PC-9 (cell line): ENCODE measurements around the gene ARMC6. TPM values are rescaled to one million over a fixed set of nuclear protein-coding genes. Genes with fewer than 3 reads are reported as not detected.

ENCODE experiments used
- BruUV-seq: library from RNA; stranded (reverse); fragments of 400-500 nt; replicated peaks from 2 replicates; lab custom pipeline; 2021; lab: Mats Ljungman, UMichigan
- CTCF ChIA-PET: fragments of 300-600 bp; sonication (Branson Sonifier 250); formaldehyde crosslinking; loops from one replicate; lab custom pipeline; 2022; ENCODE audit warnings: antibody characterized with exemption; lab: Charles Lee
- POLR2A ChIA-PET: fragments of 300-600 bp; sonication (Branson Sonifier 250); formaldehyde crosslinking; loops from one replicate; lab custom pipeline; 2022; ENCODE audit warnings: antibody characterized with exemption; ENCODE audit not compliant: unreplicated experiment; lab: Charles Lee
- DNase-seq, 2 experiments: peaks; one replicate each; pipeline versions ENCODE4 v3.0.0 to v3.0.0-alpha.2; 2015 to 2022; ENCODE audit warnings: mixed read lengths in 1 of 2
- H2AFZ ChIP-seq: fragments of 200-600 bp; sonication (generic); 2 replicates; pipeline ENCODE4 v1.8.1; 2017; ENCODE audit warnings: antibody characterized with exemption
- H3F3A ChIP-seq: fragments of 200-600 bp; sonication (generic); 2 replicates; pipeline ENCODE4 v1.8.1; 2017; ENCODE audit warnings: antibody characterized with exemption, mild to moderate bottlenecking, low read depth; ENCODE audit not compliant: insufficient read depth
- H3K27ac ChIP-seq: fragments of 200-600 bp; sonication (generic); 2 replicates; pipeline ENCODE4 v1.6.1; 2016; ENCODE audit warnings: mixed run types
- H3K27me3 ChIP-seq: fragments of 200-600 bp; sonication (generic); 2 replicates; pipeline ENCODE4 v1.6.1; 2016; ENCODE audit warnings: low read depth, mixed run types; ENCODE audit not compliant: insufficient read depth
- H3K36me3 ChIP-seq: fragments of 200-600 bp; sonication (generic); 2 replicates; pipeline ENCODE4 v1.6.1; 2016; ENCODE audit warnings: low read depth, mixed run types
- H3K4me1 ChIP-seq: fragments of 200-600 bp; sonication (generic); replicated peaks from 2 replicates; pipeline ENCODE4 v1.6.1; 2016; ENCODE audit warnings: mixed run types; ENCODE audit not compliant: insufficient read depth
- H3K4me2 ChIP-seq: fragments of 200-600 bp; sonication (generic); 2 replicates; pipeline ENCODE4 v1.6.1; 2017; ENCODE audit warnings: mixed run types
- H3K4me3 ChIP-seq: fragments of 200-600 bp; sonication (generic); 2 replicates; pipeline ENCODE4 v1.6.1; 2016; ENCODE audit warnings: mixed run types
- H3K79me2 ChIP-seq: fragments of 200-600 bp; sonication (generic); 2 replicates; pipeline ENCODE4 v1.6.1; 2017; ENCODE audit warnings: low read depth, mixed run types
- H3K9me2 ChIP-seq: fragments of 200-600 bp; sonication (generic); 2 replicates; pipeline ENCODE4 v1.8.1; 2017; ENCODE audit warnings: mild to moderate bottlenecking; ENCODE audit not compliant: insufficient read depth
- H3K9me3 ChIP-seq: fragments of 200-600 bp; sonication (generic); 2 replicates; pipeline ENCODE4 v1.8.1; 2016; ENCODE audit warnings: low read depth; ENCODE audit not compliant: insufficient read depth
- H4K20me1 ChIP-seq: fragments of 200-600 bp; sonication (generic); 2 replicates; pipeline ENCODE4 v1.8.1; 2017; ENCODE audit not compliant: insufficient read depth
- CTCF ChIP-seq: fragments of 200-600 bp; sonication (generic); conservative IDR thresholded peaks from 2 replicates; pipeline ENCODE4 v1.6.1; 2017; ENCODE audit warnings: mixed run types, antibody characterized with exemption, mild to moderate bottlenecking, moderate library complexity
- EZH2 ChIP-seq: fragments of 200-600 bp; sonication (generic); IDR thresholded peaks from 2 replicates; pipeline ENCODE4 v1.8.0; 2017; ENCODE audit warnings: antibody characterized with exemption, low read depth
- intact Hi-C: fragments of 100-400 bp; cut with micrococcal nuclease; formaldehyde crosslinking; loops from one replicate; pipeline ENCODE4 v1.10.0; 2022; ENCODE audit not compliant: unreplicated experiment
- total RNA-seq: library from RNA; stranded (reverse); gene quantifications from 2 replicates; pipeline ENCODE4 v1.2.3, GENCODE V29; 2021

Gene ARMC6
- total RNA-seq, 1 experiment from 2014 or later, result 28.8 TPM

GRCh38 chr19:18991006-18991405 is 42.4 kb upstream of the ARMC6 start:
- intact Hi-C loops, result no loop called here
- CTCF ChIA-PET, result interaction anchor here (0.7 kb wide), 1 partner anchor 405 kb away, joined by 3 read pairs; no protein-coding TSS in a partner anchor

GRCh38 chr19:18991468-18991867 is 41.9 kb upstream of the ARMC6 start:
- ChIA-PET CTCF (interaction anchor here (0.7 kb wide), 2 partner anchors 405 to 606 kb away, joined by 3 to 4 read pairs; partner anchors contain the start of gene GDF15), POLR2A (no interaction called here)
- Histone ChIP-seq H3K4me1 (no peaks in the 10 kb centered on the region), H3K4me3 (no peak overlapping the region), H4K20me1 (no peaks in the 10 kb centered on the region), H2AFZ (no peak overlapping the region), H3F3A (peaks cover 27% of the 10 kb centered on the region; the same call in 1 of the 2 replicates), H3K9me3 (no peaks in the 10 kb centered on the region), H3K36me3 (peaks cover 14% of the 10 kb centered on the region; the same call in 1 of the 2 replicates), H3K79me2 (no peaks in the 10 kb centered on the region), H3K9me2 (no peaks in the 10 kb centered on the region), H3K27ac (no peak overlapping the region), H3K4me2 (no peak overlapping the region), H3K27me3 (no peaks in the 10 kb centered on the region)
- no peak for DNase-seq
- intact Hi-C loops, result no loop called here
- no TSS peak for BruUV-seq
- TF ChIP-seq CTCF (no peak), EZH2 (no peak)

More at GRCh38 chr19:18991006-18991405, 42.4 kb upstream of the ARMC6 start:
- H3K36me3 ChIP-seq, result peaks cover 14% of the 10 kb centered on the region; the same call in 1 of the 2 replicates
- no peaks in the 10 kb centered on the region for H3K9me3 ChIP-seq
- H4K20me1 ChIP-seq, result no peaks in the 10 kb centered on the region
- no peaks in the 10 kb centered on the region for H3K9me2 ChIP-seq
- no peaks in the 10 kb centered on the region for H3K79me2 ChIP-seq
- TF ChIP-seq CTCF (no peak), EZH2 (no peak)
- peaks cover 27% of the 10 kb centered on the region; the same call in 1 of the 2 replicates for H3F3A ChIP-seq
- H3K27me3 ChIP-seq, result no peaks in the 10 kb centered on the region
- no peak overlapping the region for H3K4me2 ChIP-seq
- no peak overlapping the region for H3K4me3 ChIP-seq
- no peak for DNase-seq
- POLR2A ChIA-PET, result no interaction called here
- no peak overlapping the region for H2AFZ ChIP-seq
- no peak overlapping the region for H3K27ac ChIP-seq
- BruUV-seq, result no TSS peak
- no peaks in the 10 kb centered on the region for H3K4me1 ChIP-seq

GRCh38 chr19:18992696-18993095 is 40.7 kb upstream of the ARMC6 start:
- DNase-seq, result no peak
- Histone ChIP-seq H3K9me3 (no peaks in the 10 kb centered on the region), H3F3A (peaks cover 27% of the 10 kb centered on the region; the same call in 1 of the 2 replicates), H3K79me2 (no peaks in the 10 kb centered on the region), H4K20me1 (no peaks in the 10 kb centered on the region), H3K9me2 (no peaks in the 10 kb centered on the region), H3K4me3 (no peak overlapping the region), H3K27me3 (no peaks in the 10 kb centered on the region), H3K36me3 (peaks cover 14% of the 10 kb centered on the region; the same call in 1 of the 2 replicates), H3K4me2 (no peak overlapping the region), H3K27ac (no peak overlapping the region), H3K4me1 (no peaks in the 10 kb centered on the region), H2AFZ (no peak overlapping the region)
- intact Hi-C loops, result no loop called here
- TSS peak; percentile 25 for BruUV-seq
- POLR2A ChIA-PET, result no interaction called here
- TF ChIP-seq CTCF (no peak), EZH2 (no peak)
- CTCF ChIA-PET, result no interaction called here
